DMS 273 treated with DMSO at 0.1 percent for 48 hours (cell line): ENCODE results near the gene PTGES3L.
"Not testable (repeated sequence)": the region's sequence is repeated elsewhere in the genome, so short reads cannot be mapped to it uniquely, and the experiment has no call there.

ENCODE experiments used
- DNase-seq: peaks from one replicate; lab custom pipeline; 2025; lab: John Stamatoyannopoulos, UW

PTGES3L gene

GRCh38 chr17:42919522-42920077 lies 60.3 kb downstream of the PTGES3L start:
- not testable (repeated sequence) for DNase-seq

- no peak for DNase-seq
These were observed 60.9 kb downstream of the PTGES3L start for GRCh38 chr17:42918902-42919521.
